OCI-LY7 (cell line): ENCODE measurements around the gene CSNK1G2.

Experiments used
- EZH2phosphoT487 ChIP-seq: fragments of 200-600 bp; sonication (generic); IDR thresholded peaks from 2 replicates; pipeline ENCODE4 v1.6.1; 2018; ENCODE audit warnings: low read depth, borderline replicate concordance, mild to moderate bottlenecking, mixed run types, antibody characterized with exemption, low read length, moderate library complexity, mixed read lengths
- TF ChIP-seq, protein P1 (sequence below): fragments of 200-600 bp; sonication (generic); conservative IDR thresholded peaks from 2 replicates; pipeline ENCODE4 v1.5.1; 2014; ENCODE audit warnings: mild to moderate bottlenecking, antibody characterized with exemption, low read length, moderate library complexity, mixed read lengths

DNA sequence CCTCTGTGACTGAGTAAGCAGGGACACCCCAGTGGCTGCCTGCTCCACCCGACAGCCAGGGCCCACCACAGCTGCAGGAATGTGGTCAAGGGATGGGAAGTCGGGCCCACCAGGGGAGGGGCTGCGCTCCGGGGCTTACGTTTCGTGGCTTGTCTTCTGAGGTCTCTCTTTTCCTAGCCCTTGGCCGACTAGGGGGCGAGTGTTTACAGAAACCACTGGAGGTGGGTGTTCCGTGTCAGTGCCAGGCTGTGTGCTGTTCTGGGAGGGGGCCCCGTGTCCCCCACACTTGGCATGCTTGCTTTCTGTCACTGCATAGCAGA lies 31.3 kb upstream of the CSNK1G2 start:
- TF ChIP-seq, protein P1, sequence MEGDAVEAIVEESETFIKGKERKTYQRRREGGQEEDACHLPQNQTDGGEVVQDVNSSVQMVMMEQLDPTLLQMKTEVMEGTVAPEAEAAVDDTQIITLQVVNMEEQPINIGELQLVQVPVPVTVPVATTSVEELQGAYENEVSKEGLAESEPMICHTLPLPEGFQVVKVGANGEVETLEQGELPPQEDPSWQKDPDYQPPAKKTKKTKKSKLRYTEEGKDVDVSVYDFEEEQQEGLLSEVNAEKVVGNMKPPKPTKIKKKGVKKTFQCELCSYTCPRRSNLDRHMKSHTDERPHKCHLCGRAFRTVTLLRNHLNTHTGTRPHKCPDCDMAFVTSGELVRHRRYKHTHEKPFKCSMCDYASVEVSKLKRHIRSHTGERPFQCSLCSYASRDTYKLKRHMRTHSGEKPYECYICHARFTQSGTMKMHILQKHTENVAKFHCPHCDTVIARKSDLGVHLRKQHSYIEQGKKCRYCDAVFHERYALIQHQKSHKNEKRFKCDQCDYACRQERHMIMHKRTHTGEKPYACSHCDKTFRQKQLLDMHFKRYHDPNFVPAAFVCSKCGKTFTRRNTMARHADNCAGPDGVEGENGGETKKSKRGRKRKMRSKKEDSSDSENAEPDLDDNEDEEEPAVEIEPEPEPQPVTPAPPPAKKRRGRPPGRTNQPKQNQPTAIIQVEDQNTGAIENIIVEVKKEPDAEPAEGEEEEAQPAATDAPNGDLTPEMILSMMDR, result no peak
- no peak for TF ChIP-seq EZH2phosphoT487
